Gastroesophageal sphincter (tissue), 4 donors: ENCODE measurements around the gene CASQ1. TPM values are rescaled to one million over a fixed set of nuclear protein-coding genes. Genes with fewer than 3 reads are reported as not detected.

Experiments
- ATAC-seq: fragments of 150-250 bp; one replicate; pipeline ENCODE4 v1.9.1; 2016; ENCODE audit warnings: mild to moderate bottlenecking, moderate library complexity
- H3K27ac ChIP-seq, 4 donors: fragments of 200-600 bp; sonication (generic) in 3 of 4; 1 replicate in 3 of 4; 2 replicates in 1 of 4; pipeline ENCODE4 v1.5.1; 2016 to 2019
- H3K27me3 ChIP-seq: fragments of 200-600 bp; sonication (generic); one replicate; pipeline ENCODE4 v1.5.1; 2019
- H3K36me3 ChIP-seq, 2 donors: fragments of 200-600 bp; sonication (generic); one replicate each; pipeline ENCODE4 v1.5.1; 2019; ENCODE audit warnings: control low read depth in 1 of 2
- H3K4me1 ChIP-seq, 3 donors: fragments of 200-600 bp; sonication (generic); 1 replicate in 2 of 3; 2 replicates in 1 of 3; pipeline ENCODE4 v1.5.1; 2016 to 2019; ENCODE audit warnings: control low read depth in 2 of 3
- H3K4me3 ChIP-seq, 2 donors: fragments of 200-600 bp; sonication (generic); one replicate each; pipeline ENCODE4 v1.5.1; 2019; ENCODE audit warnings: mild to moderate bottlenecking in 1 of 2, moderate library complexity in 1 of 2
- H3K9me3 ChIP-seq, 3 donors: fragments of 200-600 bp; sonication (generic); one replicate each; pipeline ENCODE4 v1.5.1; 2017 to 2019; ENCODE audit warnings: control low read depth in 2 of 3
- EP300 ChIP-seq: sonication (generic); formaldehyde crosslinking; IDR thresholded peaks from one replicate; pipeline ENCODE4 v1.6.1; 2017; ENCODE audit warnings: antibody characterized with exemption, mild to moderate bottlenecking
- POLR2A ChIP-seq, 2 donors: fragments of 450-650 bp; IDR thresholded peaks; one replicate each; pipeline ENCODE4 v1.6.1; 2017; ENCODE audit warnings: antibody characterized with exemption in 2 of 2, mild to moderate bottlenecking in 2 of 2, moderate library complexity in 1 of 2
- POLR2AphosphoS5 ChIP-seq: sonication (generic); formaldehyde crosslinking; IDR thresholded peaks from one replicate; pipeline ENCODE4 v1.6.1; 2017; ENCODE audit warnings: antibody characterized with exemption
- WGBS, 2 donors: methylation state at CpG; one replicate each; pipeline ENCODE4 v1.1.5; 2018; ENCODE audit warnings: low coverage in 1 of 2; 5-methylcytosine and 5-hydroxymethylcytosine counted together
- total RNA-seq, 4 donors: library from RNA; depleted of rRNA; stranded (reverse); fragments of >200 nt; gene quantifications; one replicate each; pipeline ENCODE4 v1.1.0, GENCODE V29; 2016
- TF ChIP-seq, protein P1 (sequence below), 4 experiments: fragments of 200-600 bp in 2 of 4; fragments of 450-650 bp in 2 of 4; sonication (generic) in 1 of 4; IDR thresholded peaks; one replicate each; pipeline ENCODE4 v1.5.1; 2017 to 2019; ENCODE audit warnings: antibody characterized with exemption in 4 of 4, mild to moderate bottlenecking in 2 of 4, moderate library complexity in 2 of 4

Gene CASQ1
- total RNA-seq, 4 donors from 2014 or later, result 1.3 to 8.8 (median 2.2) TPM

- H3K27ac ChIP-seq, result no peak overlapping the region
- H3K9me3 ChIP-seq, result no peaks in the 10 kb centered on the region
- 57 to 59% methylated on average over 1 to 4 of the region's 5 CpGs for WGBS, 2 donors
- H3K4me3 ChIP-seq, result no peak overlapping the region
- ATAC-seq, result no peak
- no peaks in the 10 kb centered on the region for H3K27me3 ChIP-seq
- TF ChIP-seq, protein P1, sequence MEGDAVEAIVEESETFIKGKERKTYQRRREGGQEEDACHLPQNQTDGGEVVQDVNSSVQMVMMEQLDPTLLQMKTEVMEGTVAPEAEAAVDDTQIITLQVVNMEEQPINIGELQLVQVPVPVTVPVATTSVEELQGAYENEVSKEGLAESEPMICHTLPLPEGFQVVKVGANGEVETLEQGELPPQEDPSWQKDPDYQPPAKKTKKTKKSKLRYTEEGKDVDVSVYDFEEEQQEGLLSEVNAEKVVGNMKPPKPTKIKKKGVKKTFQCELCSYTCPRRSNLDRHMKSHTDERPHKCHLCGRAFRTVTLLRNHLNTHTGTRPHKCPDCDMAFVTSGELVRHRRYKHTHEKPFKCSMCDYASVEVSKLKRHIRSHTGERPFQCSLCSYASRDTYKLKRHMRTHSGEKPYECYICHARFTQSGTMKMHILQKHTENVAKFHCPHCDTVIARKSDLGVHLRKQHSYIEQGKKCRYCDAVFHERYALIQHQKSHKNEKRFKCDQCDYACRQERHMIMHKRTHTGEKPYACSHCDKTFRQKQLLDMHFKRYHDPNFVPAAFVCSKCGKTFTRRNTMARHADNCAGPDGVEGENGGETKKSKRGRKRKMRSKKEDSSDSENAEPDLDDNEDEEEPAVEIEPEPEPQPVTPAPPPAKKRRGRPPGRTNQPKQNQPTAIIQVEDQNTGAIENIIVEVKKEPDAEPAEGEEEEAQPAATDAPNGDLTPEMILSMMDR (IDR thresholded peaks at IDR 0.05), result no peak
- TF ChIP-seq EP300, result no peak
- TF ChIP-seq POLR2AphosphoS5, result no peak
- no peak for TF ChIP-seq POLR2A (IDR thresholded peaks at IDR 0.05)
- no peaks in the 10 kb centered on the region for H3K36me3 ChIP-seq
- no peaks in the 10 kb centered on the region for H3K4me1 ChIP-seq
Observed at GRCh38 chr1:160156361-160156760, 34.0 kb upstream of the CASQ1 start.

GRCh38 chr1:160157174-160157573 is 33.2 kb upstream of the CASQ1 start:
- H3K27ac ChIP-seq, result no peak overlapping the region
- no peaks in the 10 kb centered on the region for H3K9me3 ChIP-seq
- no peaks in the 10 kb centered on the region for H3K36me3 ChIP-seq
- 80 to 91% methylated on average over 4 of the region's 4 CpGs for WGBS, 2 donors
- no peaks in the 10 kb centered on the region for H3K4me1 ChIP-seq
- TF ChIP-seq POLR2A (IDR thresholded peaks at IDR 0.05), result no peak
- TF ChIP-seq, protein P1 (IDR thresholded peaks at IDR 0.05), result no peak
- no peak for TF ChIP-seq EP300
- TF ChIP-seq POLR2AphosphoS5, result no peak
- no peak for ATAC-seq
- no peak overlapping the region for H3K4me3 ChIP-seq
- H3K27me3 ChIP-seq, result no peaks in the 10 kb centered on the region

DNA sequence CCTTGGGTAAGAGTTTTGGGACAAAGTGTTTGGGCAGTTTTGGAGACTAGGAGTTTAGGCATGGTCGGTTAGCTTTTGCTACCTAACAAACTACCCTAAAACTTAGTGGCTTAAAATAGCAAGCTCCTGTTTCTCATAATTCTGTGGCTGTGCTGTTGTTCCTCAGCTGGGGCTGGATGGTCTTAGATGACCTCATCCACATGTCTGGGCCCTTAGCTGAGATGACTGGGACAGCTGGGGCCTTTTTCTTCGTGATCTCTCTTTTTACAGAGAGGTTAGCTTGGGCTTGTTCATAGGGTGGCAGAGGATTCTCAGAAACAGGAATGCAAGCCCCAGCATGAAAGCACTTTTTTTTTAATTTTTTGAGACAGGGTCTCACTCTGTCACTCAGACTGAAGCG is 32.3 kb upstream of the CASQ1 start:
- H3K36me3 ChIP-seq, result no peaks in the 10 kb centered on the region
- TF ChIP-seq, protein P1 (IDR thresholded peaks at IDR 0.05), result no peak
- no peak for TF ChIP-seq POLR2A (IDR thresholded peaks at IDR 0.05)
- no peak for TF ChIP-seq POLR2AphosphoS5
- no peak for TF ChIP-seq EP300
- ATAC-seq, result no peak
- no peak overlapping the region for H3K4me3 ChIP-seq
- WGBS, 2 donors, result 78 to 84% methylated on average over 1 to 3 of the region's 3 CpGs
- no peaks in the 10 kb centered on the region for H3K9me3 ChIP-seq
- no peaks in the 10 kb centered on the region for H3K4me1 ChIP-seq
- no peak overlapping the region for H3K27ac ChIP-seq
- no peaks in the 10 kb centered on the region for H3K27me3 ChIP-seq

DNA sequence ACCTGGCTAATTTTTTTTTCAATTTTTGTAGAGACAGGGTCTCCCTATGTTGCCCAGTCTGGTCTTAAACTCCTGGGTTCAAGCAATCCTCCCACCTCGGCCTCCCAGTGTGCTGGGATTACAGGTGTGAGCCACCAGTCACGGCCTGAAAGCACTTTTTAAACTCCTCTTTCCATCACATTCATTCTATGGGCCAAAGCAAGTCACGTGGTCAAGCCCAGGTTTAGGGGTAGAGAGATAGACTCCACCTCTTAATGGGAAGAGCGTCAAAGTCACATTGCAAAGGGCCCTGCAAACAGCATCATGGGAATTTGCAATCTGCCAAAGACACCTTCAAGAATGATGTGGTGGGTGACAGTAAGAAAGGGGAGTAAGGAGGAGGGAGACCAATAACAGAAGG is 31.8 kb upstream of the CASQ1 start:
- Histone ChIP-seq H3K36me3 (no peaks in the 10 kb centered on the region), H3K27ac (no peak overlapping the region), H3K27me3 (no peaks in the 10 kb centered on the region), H3K4me1 (no peaks in the 10 kb centered on the region), H3K4me3 (no peak overlapping the region), H3K9me3 (no peaks in the 10 kb centered on the region)
- 73% methylated on average over 2 of the region's 4 CpGs; no CpG with 5 or more reads in 1 of the 2 donors for WGBS, 2 donors
- TF ChIP-seq POLR2A (IDR thresholded peaks at IDR 0.05) (no peak), EP300 (no peak), POLR2AphosphoS5 (no peak)
- TF ChIP-seq, protein P1 (IDR thresholded peaks at IDR 0.05), result no peak
- ATAC-seq, result no peak

GRCh38 chr1:160159846-160160245 is 30.5 kb upstream of the CASQ1 start:
- Histone ChIP-seq H3K36me3 (no peaks in the 10 kb centered on the region), H3K4me1 (no peaks in the 10 kb centered on the region), H3K4me3 (no peak overlapping the region), H3K27me3 (no peaks in the 10 kb centered on the region), H3K27ac (no peak overlapping the region), H3K9me3 (no peaks in the 10 kb centered on the region)
- TF ChIP-seq EP300 (no peak), POLR2A (IDR thresholded peaks at IDR 0.05) (no peak), POLR2AphosphoS5 (no peak)
- TF ChIP-seq, protein P1 (IDR thresholded peaks at IDR 0.05), result no peak
- no peak for ATAC-seq
